CD4-positive, alpha-beta T cell (primary cell): ENCODE results near the gene STXBP2. TPM values are rescaled to one million over a fixed set of nuclear protein-coding genes. Genes with fewer than 3 reads are reported as not detected.

Source experiments
- ATAC-seq: fragments of 200-7000 bp; cut with Tn5 transposase; one replicate; pipeline ENCODE4 v1.10.0; 2022; ENCODE audit warnings: mild to moderate bottlenecking; ENCODE audit not compliant: poor library complexity
- CTCF ChIA-PET: fragments of 350-600 bp; sonication (Branson Sonifier 250); formaldehyde crosslinking; loops from one replicate; lab custom pipeline; 2021; ENCODE audit warnings: antibody characterized with exemption, inconsistent platforms; lab: Charles Lee
- POLR2A ChIA-PET: fragments of 350-600 bp; sonication (Branson Sonifier 250); formaldehyde crosslinking; loops from one replicate; lab custom pipeline; 2021; ENCODE audit warnings: antibody characterized with exemption, inconsistent platforms; lab: Charles Lee
- DNase-seq, 14 experiments: peaks; one replicate each; pipeline ENCODE4 v3.0.0-alpha.2; 2013 to 2020; ENCODE audit warnings: mixed read lengths in 2 of 14
- H3K27ac ChIP-seq, 2 donors: one replicate each; pipeline versions ENCODE4 v1.5.1 to v1.7.0; 2013; ENCODE audit warnings: low read length in 2 of 2, low read depth in 1 of 2, mild to moderate bottlenecking in 1 of 2
- H3K27me3 ChIP-seq, 2 experiments: 1 replicate in 1 of 2; 2 replicates in 1 of 2; pipeline versions ENCODE4 v1.6.1 to v1.7.0; 2013; ENCODE audit warnings: low read length in 2 of 2, control low read depth in 1 of 2, mild to moderate bottlenecking in 1 of 2, moderate library complexity in 1 of 2; ENCODE audit not compliant: insufficient read depth in 2 of 2, control insufficient read depth in 1 of 2
- H3K36me3 ChIP-seq: one replicate; pipeline ENCODE4 v1.6.1; 2013; ENCODE audit warnings: low read length, control low read depth; ENCODE audit not compliant: insufficient read depth
- H3K4me1 ChIP-seq: one replicate; pipeline ENCODE4 v1.6.1; 2013; ENCODE audit warnings: low read length, control low read depth; ENCODE audit not compliant: insufficient read depth
- H3K4me3 ChIP-seq: one replicate; pipeline ENCODE4 v1.5.1; 2013; ENCODE audit warnings: mild to moderate bottlenecking, low read length, moderate library complexity
- H3K9me3 ChIP-seq, 2 experiments: 1 replicate in 1 of 2; 2 replicates in 1 of 2; pipeline versions ENCODE4 v1.6.1 to v1.7.0; 2013; ENCODE audit warnings: low read length in 2 of 2, mild to moderate bottlenecking in 2 of 2, control low read depth in 1 of 2, moderate library complexity in 1 of 2; ENCODE audit not compliant: control insufficient read depth in 1 of 2, insufficient read depth in 1 of 2
- H3K27ac Mint-ChIP-seq: one replicate; pipeline ENCODE4 v1.8.0; 2020; ENCODE audit warnings: mixed read lengths
- H3K27me3 Mint-ChIP-seq: one replicate; pipeline ENCODE4 v1.8.0; 2021; ENCODE audit warnings: mixed read lengths
- H3K36me3 Mint-ChIP-seq: one replicate; pipeline ENCODE4 v1.8.0; 2021; ENCODE audit warnings: low read depth, mixed read lengths
- H3K4me1 Mint-ChIP-seq: one replicate; pipeline ENCODE4 v1.8.0; 2021; ENCODE audit warnings: low read depth, mixed read lengths
- H3K4me3 Mint-ChIP-seq: one replicate; pipeline ENCODE4 v1.8.0; 2020; ENCODE audit warnings: mild to moderate bottlenecking, mixed read lengths
- H3K9me3 Mint-ChIP-seq: one replicate; pipeline ENCODE4 v1.8.0; 2020; ENCODE audit warnings: mixed read lengths
- intact Hi-C, 2 experiments: fragments of 100-400 bp; cut with DNase I in 1 of 2; cut with micrococcal nuclease in 1 of 2; formaldehyde crosslinking; loops; one replicate each; pipeline versions ENCODE4 v1.15.1 to v1.9.0; 2023 to 2025; cut with DNase I, micrococcal nuclease
- total RNA-seq, 174 experiments: library from RNA in 2 of 174; stranded (reverse) in 2 of 174; gene quantifications; one replicate each; pipeline ENCODE4 v1.2.3 and lab custom pipeline; 2021 to 2026
- TF ChIP-seq, protein P1 (sequence below): fragments of 200-600 bp; IDR thresholded peaks from one replicate; pipeline ENCODE4 v1.8.0; 2022; ENCODE audit warnings: antibody characterized with exemption, mild to moderate bottlenecking

Gene STXBP2
- total RNA-seq, 2 experiments from 2014 or later: 234 to 241 TPM

- Histone ChIP-seq H3K9me3 (no peaks in the 10 kb centered on the region), H3K27me3 (peaks cover 0 to 6% of the 10 kb centered on the region in 2 experiments), H3K4me3 (peak overlapping the region; percentile 100), H3K4me1 (peaks cover 42% of the 10 kb centered on the region), H3K27ac (peak overlapping the region in 1 of 2 donors; percentile 83), H3K36me3 (peaks cover 16% of the 10 kb centered on the region)
- Mint-ChIP-seq H3K4me3 (peak overlapping the region; percentile 97), H3K27ac (peak overlapping the region; percentile 90), H3K27me3 (peaks cover 18% of the 10 kb centered on the region), H3K9me3 (no peaks in the 10 kb centered on the region), H3K36me3 (peaks cover 21% of the 10 kb centered on the region), H3K4me1 (peaks cover 28% of the 10 kb centered on the region)
- no peak for ATAC-seq
- TF ChIP-seq, protein P1, sequence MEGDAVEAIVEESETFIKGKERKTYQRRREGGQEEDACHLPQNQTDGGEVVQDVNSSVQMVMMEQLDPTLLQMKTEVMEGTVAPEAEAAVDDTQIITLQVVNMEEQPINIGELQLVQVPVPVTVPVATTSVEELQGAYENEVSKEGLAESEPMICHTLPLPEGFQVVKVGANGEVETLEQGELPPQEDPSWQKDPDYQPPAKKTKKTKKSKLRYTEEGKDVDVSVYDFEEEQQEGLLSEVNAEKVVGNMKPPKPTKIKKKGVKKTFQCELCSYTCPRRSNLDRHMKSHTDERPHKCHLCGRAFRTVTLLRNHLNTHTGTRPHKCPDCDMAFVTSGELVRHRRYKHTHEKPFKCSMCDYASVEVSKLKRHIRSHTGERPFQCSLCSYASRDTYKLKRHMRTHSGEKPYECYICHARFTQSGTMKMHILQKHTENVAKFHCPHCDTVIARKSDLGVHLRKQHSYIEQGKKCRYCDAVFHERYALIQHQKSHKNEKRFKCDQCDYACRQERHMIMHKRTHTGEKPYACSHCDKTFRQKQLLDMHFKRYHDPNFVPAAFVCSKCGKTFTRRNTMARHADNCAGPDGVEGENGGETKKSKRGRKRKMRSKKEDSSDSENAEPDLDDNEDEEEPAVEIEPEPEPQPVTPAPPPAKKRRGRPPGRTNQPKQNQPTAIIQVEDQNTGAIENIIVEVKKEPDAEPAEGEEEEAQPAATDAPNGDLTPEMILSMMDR: no peak
- intact Hi-C loops: loop anchor here in 1 of 2 experiments (5.0 to 10.0 kb wide), 2 partner anchors 328 to 580 kb away; no protein-coding TSS in a partner anchor
- POLR2A ChIA-PET: no interaction called here
- CTCF ChIA-PET: interaction anchor here (2.2 to 3.1 kb wide), 2 partner anchors 113 to 118 kb away, joined by 30 to 39 read pairs; no protein-coding TSS in a partner anchor
- peak in 2 of 14 experiments; percentile 26 to 43 for DNase-seq
Measured at GRCh38 chr19:7682175-7682855, 45.4 kb downstream of the STXBP2 start.

GRCh38 chr19:7685546-7686445, 48.9 kb downstream of the STXBP2 start:
- POLR2A ChIA-PET: interaction anchor here (1.1 to 1.2 kb wide), 2 partner anchors 22 to 107 kb away, joined by 3 read pairs; no protein-coding TSS in a partner anchor
- ATAC-seq: no peak
- H3K9me3 Mint-ChIP-seq: no peaks in the 10 kb centered on the region

DNA sequence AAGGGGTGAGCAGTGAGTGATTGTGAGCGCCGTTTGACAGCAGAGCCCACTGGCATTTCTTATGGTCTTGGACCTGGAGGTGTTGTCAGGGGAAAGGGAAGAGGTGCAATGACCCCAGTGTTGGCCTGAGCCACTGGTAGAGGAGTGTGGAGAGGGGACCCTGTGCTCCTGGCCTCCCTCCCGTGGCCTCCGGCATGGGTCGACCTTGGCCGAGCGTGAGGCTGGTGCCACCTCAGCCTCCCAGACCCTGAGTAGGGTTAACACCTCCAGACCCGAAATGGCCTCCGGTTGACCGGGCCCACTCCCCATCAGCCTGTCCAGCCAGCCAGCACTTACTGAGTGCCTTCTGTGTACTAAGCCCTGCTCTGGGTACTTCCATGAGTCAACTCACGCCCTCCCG, 50.3 kb downstream of the STXBP2 start:
- peaks cover 16% of the 10 kb centered on the region for H3K36me3 ChIP-seq
- H3K27me3 ChIP-seq: peaks cover 0 to 5% of the 10 kb centered on the region in 2 experiments
- Mint-ChIP-seq H3K9me3 (no peaks in the 10 kb centered on the region), H3K27me3 (no peaks in the 10 kb centered on the region), H3K4me3 (no peak overlapping the region), H3K36me3 (peaks cover 10% of the 10 kb centered on the region), H3K27ac (no peak overlapping the region), H3K4me1 (no peaks in the 10 kb centered on the region)
- intact Hi-C loops: loop anchor here in 1 of 2 experiments (10.0 kb wide), 1 partner anchor 332 kb away; no protein-coding TSS in a partner anchor
- POLR2A ChIA-PET: no interaction called here
- peaks cover 0 to 8% of the 10 kb centered on the region in 2 experiments for H3K9me3 ChIP-seq
- DNase-seq (no peak), ATAC-seq (no peak)
- CTCF ChIA-PET: no interaction called here
- TF ChIP-seq, protein P1: no peak
- H3K27ac ChIP-seq: no peak overlapping the region
- no peak overlapping the region for H3K4me3 ChIP-seq
- peaks cover 21% of the 10 kb centered on the region for H3K4me1 ChIP-seq

More at GRCh38 chr19:7685546-7686445, 48.9 kb downstream of the STXBP2 start:
- no peak overlapping the region for H3K27ac ChIP-seq
- peaks cover 16% of the 10 kb centered on the region for H3K36me3 ChIP-seq
- H3K27me3 ChIP-seq: peaks cover 0 to 5% of the 10 kb centered on the region in 2 experiments
- no peak for DNase-seq
- TF ChIP-seq, protein P1: no peak
- no peak overlapping the region for H3K27ac Mint-ChIP-seq
- no peak overlapping the region for H3K4me3 ChIP-seq
- CTCF ChIA-PET: no interaction called here
- peaks cover 7% of the 10 kb centered on the region for H3K4me1 Mint-ChIP-seq
- peaks cover 27% of the 10 kb centered on the region for H3K4me1 ChIP-seq
- peaks cover 21% of the 10 kb centered on the region for H3K36me3 Mint-ChIP-seq
- no peak overlapping the region for H3K4me3 Mint-ChIP-seq
- H3K27me3 Mint-ChIP-seq: no peaks in the 10 kb centered on the region
- intact Hi-C loops: loop anchor here in 1 of 2 experiments (10.0 kb wide), 1 partner anchor 331 kb away; no protein-coding TSS in a partner anchor
- peaks cover 0 to 8% of the 10 kb centered on the region in 2 experiments for H3K9me3 ChIP-seq
